Endodermal cell (in vitro differentiated cells): ENCODE measurements around the gene SELENOO. TPM values are rescaled to one million over a fixed set of nuclear protein-coding genes. Genes with fewer than 3 reads are reported as not detected.

Experiments
- DNase-seq: peaks from one replicate; pipeline ENCODE4 v3.0.0-alpha.2; 2017
- H3K27ac ChIP-seq: 2 replicates; pipeline ENCODE4 v1.5.1; 2013; ENCODE audit warnings: mild to moderate bottlenecking, low read depth, low read length, moderate library complexity
- H3K27me3 ChIP-seq: 2 replicates; pipeline ENCODE4 v1.6.1; 2013; ENCODE audit warnings: mild to moderate bottlenecking, low read length, moderate library complexity; ENCODE audit not compliant: insufficient read depth, control insufficient read depth, poor library complexity, severe bottlenecking
- H3K36me3 ChIP-seq: 2 replicates; pipeline ENCODE4 v1.7.0; 2013; ENCODE audit warnings: mild to moderate bottlenecking, low read length, moderate library complexity; ENCODE audit not compliant: control insufficient read depth, insufficient read depth
- H3K4me1 ChIP-seq: one replicate; pipeline ENCODE4 v1.7.0; 2013; ENCODE audit warnings: low read length; ENCODE audit not compliant: control insufficient read depth, insufficient read depth
- H3K4me3 ChIP-seq: 2 replicates; pipeline ENCODE4 v1.5.1; 2013; ENCODE audit warnings: mild to moderate bottlenecking, low read length, moderate library complexity
- H3K9ac ChIP-seq: 2 replicates; pipeline ENCODE4 v1.6.1; 2013; ENCODE audit warnings: mild to moderate bottlenecking, low read length, moderate library complexity; ENCODE audit not compliant: poor library complexity, severe bottlenecking; ENCODE audit errors: extremely low read depth
- H3K9me3 ChIP-seq: 2 replicates; pipeline ENCODE4 v1.6.1; 2013; ENCODE audit warnings: mild to moderate bottlenecking, low read length, moderate library complexity; ENCODE audit not compliant: control insufficient read depth
- H3K27ac Mint-ChIP-seq: 2 replicates; pipeline ENCODE4 v1.8.0; 2020; ENCODE audit warnings: mixed read lengths
- H3K27me3 Mint-ChIP-seq: 2 replicates; pipeline ENCODE4 v1.8.0; 2021; ENCODE audit warnings: mild to moderate bottlenecking, mixed read lengths; ENCODE audit not compliant: insufficient read depth
- H3K36me3 Mint-ChIP-seq: 2 replicates; pipeline ENCODE4 v1.8.0; 2020; ENCODE audit warnings: low read depth, mixed read lengths
- H3K4me1 Mint-ChIP-seq: 2 replicates; pipeline ENCODE4 v1.8.0; 2020; ENCODE audit warnings: mixed read lengths
- H3K4me3 Mint-ChIP-seq: 2 replicates; pipeline ENCODE4 v1.8.0; 2020; ENCODE audit warnings: mild to moderate bottlenecking, moderate library complexity, mixed read lengths
- H3K9me3 Mint-ChIP-seq: 2 replicates; pipeline ENCODE4 v1.8.0; 2020; ENCODE audit warnings: mild to moderate bottlenecking, mixed read lengths
- CTCF ChIP-seq: fragments of 200-600 bp; sonication (generic); conservative IDR thresholded peaks from 2 replicates; pipeline ENCODE4 v1.5.0; 2021; ENCODE audit warnings: antibody characterized with exemption, mild to moderate bottlenecking
- WGBS, 2 experiments: methylation state at CpG; one replicate each; pipeline versions ENCODE4 v1.1.5 to v1.1.7; 2013; ENCODE audit warnings: missing lambda C conversion rate in 2 of 2, mixed read lengths in 1 of 2; ENCODE audit not compliant: insufficient coverage in 1 of 2, insufficient read length in 1 of 2; 5-methylcytosine and 5-hydroxymethylcytosine counted together
- total RNA-seq, 2 donors: library from RNA; stranded (reverse); fragmentation: NEBNext Ultra II Directional in 1 of 2; extraction: Animal tissue kit (Norgen Biotek cat#: 25700) in 1 of 2; gene quantifications; 2 replicates in 1 of 2; 3 replicates in 1 of 2; pipeline ENCODE4 v1.2.1, GENCODE V29; 2021

The SELENOO gene
- total RNA-seq, 2 donors from 2014 or later, result 22.2 to 22.9 TPM

- peaks cover 14% of the 10 kb centered on the region for H3K36me3 Mint-ChIP-seq
- no peaks in the 10 kb centered on the region for H3K9me3 Mint-ChIP-seq
- no peak overlapping the region for H3K27ac ChIP-seq
- H3K9me3 ChIP-seq, result no peaks in the 10 kb centered on the region
- peaks cover 3% of the 10 kb centered on the region for H3K4me1 ChIP-seq
- DNase-seq, result no peak
- H3K4me3 Mint-ChIP-seq, result peak overlapping the region; percentile 65
- H3K4me1 Mint-ChIP-seq, result no peaks in the 10 kb centered on the region
- H3K36me3 ChIP-seq, result peaks cover 25% of the 10 kb centered on the region
- TF ChIP-seq CTCF, result no peak
- H3K9ac ChIP-seq, result no peak overlapping the region
- no peaks in the 10 kb centered on the region for H3K27me3 ChIP-seq
- no peaks in the 10 kb centered on the region for H3K27me3 Mint-ChIP-seq
- WGBS, 2 experiments, result 88 to 90% methylated on average over 11 of the region's 11 CpGs
- H3K4me3 ChIP-seq, result peak overlapping the region; percentile 86
- no peak overlapping the region for H3K27ac Mint-ChIP-seq
Measured at GRCh38 chr22:50250249-50250554, 49.4 kb downstream of the SELENOO start.

- TF ChIP-seq CTCF, result no peak
- Mint-ChIP-seq H3K27me3 (no peaks in the 10 kb centered on the region), H3K27ac (peak within 1 kb of the TSS; percentile 87), H3K4me3 (peak within 1 kb of the TSS; percentile 65), H3K36me3 (peaks cover 17% of the 10 kb centered on the region), H3K9me3 (no peaks in the 10 kb centered on the region), H3K4me1 (no peaks in the 10 kb centered on the region)
- no peak within 1 kb of the TSS for H3K27ac ChIP-seq
- 2 to 4% methylated on average over 31 to 81 of the region's 81 CpGs for WGBS, 2 experiments
- H3K9me3 ChIP-seq, result no peaks in the 10 kb centered on the region
- peak; percentile 93 for DNase-seq
- H3K4me1 ChIP-seq, result peaks cover 3% of the 10 kb centered on the region
- H3K27me3 ChIP-seq, result no peaks in the 10 kb centered on the region
- peak within 1 kb of the TSS; percentile 86 for H3K4me3 ChIP-seq
- H3K36me3 ChIP-seq, result peaks cover 24% of the 10 kb centered on the region
- H3K9ac ChIP-seq, result peak within 1 kb of the TSS; percentile 80
Measured at GRCh38 chr22:50250555-50251476, 50.0 kb downstream of the SELENOO start, which contains the start of gene HDAC10. HDAC10 (minus strand) TSS chr22:50251265; CDS start chr22:50251032, 233 bp downstream.

GRCh38 chr22:50251477-50252081, 50.8 kb downstream of the SELENOO start:
- Histone ChIP-seq H3K27me3 (no peaks in the 10 kb centered on the region), H3K4me1 (no peaks in the 10 kb centered on the region), H3K36me3 (peaks cover 16% of the 10 kb centered on the region), H3K9ac (no peak overlapping the region), H3K9me3 (no peaks in the 10 kb centered on the region), H3K4me3 (peak overlapping the region; percentile 86), H3K27ac (no peak overlapping the region)
- H3K36me3 Mint-ChIP-seq, result peaks cover 18% of the 10 kb centered on the region
- no peaks in the 10 kb centered on the region for H3K4me1 Mint-ChIP-seq
- DNase-seq, result no peak
- H3K9me3 Mint-ChIP-seq, result no peaks in the 10 kb centered on the region
- no peak for TF ChIP-seq CTCF
- H3K27ac Mint-ChIP-seq, result no peak overlapping the region
- 19 to 55% methylated on average over 8 to 36 of the region's 36 CpGs for WGBS, 2 experiments
- peak overlapping the region; percentile 65 for H3K4me3 Mint-ChIP-seq
- H3K27me3 Mint-ChIP-seq, result no peaks in the 10 kb centered on the region
